Keratinocyte (primary cell): ENCODE results near the gene MAP1LC3B.

Source experiments
- CTCF ChIP-seq, 3 experiments: IDR thresholded peaks in 1 of 3; conservative IDR thresholded peaks in 1 of 3; optimal IDR thresholded peaks in 1 of 3; 2 replicates in 2 of 3; 3 replicates in 1 of 3; pipeline versions ENCODE3 to v1.5.1; 2011; ENCODE audit warnings: low read length in 3 of 3, mild to moderate bottlenecking in 3 of 3, moderate library complexity in 2 of 3, control low read depth in 1 of 3, inconsistent platforms in 1 of 3; ENCODE audit not compliant: insufficient read depth in 2 of 3; ENCODE audit errors: extremely low read depth in 1 of 3
- EZH2 ChIP-seq: IDR thresholded peaks from one replicate; pipeline ENCODE4 v1.6.1; 2012; ENCODE audit warnings: inconsistent platforms, mild to moderate bottlenecking, low read length, moderate library complexity

GRCh38 chr16:87447323-87447722 is 55.2 kb downstream of the MAP1LC3B start:
- TF ChIP-seq EZH2 (no peak), CTCF (optimal IDR thresholded peaks at IDR 0.05 in 1 of 3, IDR thresholded peaks at IDR 0.05 in 1 of 3, conservative IDR thresholded peaks at IDR 0.05 in 1 of 3; ENCODE audit: extremely low read depth in 1 of 3, insufficient read depth in 2 of 3, low read length in 3 of 3) (no peak)
